NCI-H2029 (cell line): ENCODE results near the gene ADTRP.

Experiments used
- DNase-seq: peaks from one replicate; lab custom pipeline; 2025; lab: John Stamatoyannopoulos, UW

ADTRP gene, protein sequence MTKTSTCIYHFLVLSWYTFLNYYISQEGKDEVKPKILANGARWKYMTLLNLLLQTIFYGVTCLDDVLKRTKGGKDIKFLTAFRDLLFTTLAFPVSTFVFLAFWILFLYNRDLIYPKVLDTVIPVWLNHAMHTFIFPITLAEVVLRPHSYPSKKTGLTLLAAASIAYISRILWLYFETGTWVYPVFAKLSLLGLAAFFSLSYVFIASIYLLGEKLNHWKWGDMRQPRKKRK

GRCh38 chr6:11778648-11779328, at the start of gene ADTRP:
ADTRP (minus strand) TSS chr6:11778803; CDS start chr6:11778759, 44 bp downstream.
- DNase-seq: no peak

GRCh38 chr6:11826779-11827178, 48.2 kb upstream of the ADTRP start:
- DNase-seq: no peak

GRCh38 chr6:11824986-11825385, 46.4 kb upstream of the ADTRP start:
- no peak for DNase-seq

DNA sequence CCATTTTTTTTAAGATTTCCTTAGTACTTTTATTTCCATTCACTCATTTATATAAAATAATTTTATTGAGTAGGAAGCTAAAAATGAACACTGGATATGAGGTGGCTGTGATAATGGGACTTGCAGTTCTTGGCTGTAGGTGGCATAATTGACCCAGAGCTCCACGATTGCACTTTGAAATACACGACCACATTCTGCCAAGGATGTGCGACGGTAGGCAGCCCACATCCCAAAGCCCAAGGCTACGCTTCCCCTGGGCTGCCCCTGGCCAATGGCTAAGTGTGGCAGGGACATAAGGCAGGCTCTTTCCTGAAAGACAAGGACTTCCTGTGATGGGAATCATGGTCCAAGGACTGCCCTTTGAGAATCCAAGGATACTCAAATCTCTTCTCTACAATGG, 43.7 kb upstream of the ADTRP start:
- no peak for DNase-seq

GRCh38 chr6:11821781-11822180, 43.2 kb upstream of the ADTRP start:
- no peak for DNase-seq

GRCh38 chr6:11820821-11821220, 42.2 kb upstream of the ADTRP start:
- DNase-seq: no peak

DNA sequence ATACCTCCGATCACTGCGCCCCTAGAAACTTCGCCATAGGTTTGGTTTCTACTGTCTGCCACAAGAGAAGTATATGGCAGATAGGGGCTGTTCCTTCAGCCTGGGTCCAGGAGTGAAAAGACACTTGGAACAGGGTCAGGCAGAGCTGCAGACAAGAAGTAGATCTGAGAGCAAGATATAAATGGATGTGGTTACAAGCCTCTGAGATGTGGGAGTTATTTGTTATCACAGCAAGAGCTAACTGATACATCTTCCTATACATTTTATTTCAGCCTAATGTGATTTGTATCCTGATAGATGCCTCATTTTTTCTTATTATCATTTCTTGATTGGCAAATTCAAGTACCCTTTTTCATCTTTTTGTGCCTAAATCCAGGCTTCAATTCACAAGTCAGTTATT, 40.9 kb upstream of the ADTRP start:
- no peak for DNase-seq

DNA sequence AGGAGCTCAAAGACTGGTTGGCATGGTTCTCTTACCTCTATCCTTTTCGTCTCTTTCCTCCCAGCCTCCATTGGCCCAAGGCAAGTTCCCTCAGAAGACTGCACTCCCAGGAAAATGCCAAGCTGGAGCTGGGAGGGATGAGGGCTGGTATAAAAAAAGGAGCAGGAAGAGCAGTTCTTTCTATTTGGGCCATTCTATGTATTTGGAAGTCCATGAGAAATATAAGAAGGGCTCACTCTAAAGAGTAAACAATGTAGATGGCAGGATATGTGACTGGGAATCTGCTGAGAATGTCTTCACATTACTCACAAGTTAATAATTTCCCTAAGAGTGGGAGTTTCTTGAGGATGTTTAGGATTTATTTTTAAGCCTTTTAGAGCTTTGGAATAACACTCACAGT, 36.6 kb upstream of the ADTRP start:
- no peak for DNase-seq

- DNase-seq: no peak
Measured at GRCh38 chr6:11814819-11815218, 36.2 kb upstream of the ADTRP start.

DNA sequence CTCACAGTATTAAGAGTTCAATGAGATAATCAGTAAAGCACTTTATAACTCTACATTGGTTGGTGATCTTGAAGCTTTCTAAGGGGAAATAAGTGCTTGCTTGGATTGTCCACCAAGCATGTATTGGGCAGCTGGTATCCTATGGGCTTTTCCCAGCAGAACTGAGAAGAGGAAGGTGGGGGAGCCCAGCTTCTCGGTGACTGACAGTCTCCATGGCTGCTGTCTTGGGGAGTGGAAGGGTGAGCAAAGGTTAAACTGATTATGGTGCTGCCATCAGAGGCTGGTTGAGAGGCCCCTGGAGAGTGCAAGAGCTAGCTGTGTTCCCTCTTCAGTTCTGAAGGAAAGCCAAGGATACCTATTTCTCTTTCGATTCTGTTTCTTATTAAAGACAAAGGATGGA, 35.5 kb upstream of the ADTRP start:
- no peak for DNase-seq

DNA sequence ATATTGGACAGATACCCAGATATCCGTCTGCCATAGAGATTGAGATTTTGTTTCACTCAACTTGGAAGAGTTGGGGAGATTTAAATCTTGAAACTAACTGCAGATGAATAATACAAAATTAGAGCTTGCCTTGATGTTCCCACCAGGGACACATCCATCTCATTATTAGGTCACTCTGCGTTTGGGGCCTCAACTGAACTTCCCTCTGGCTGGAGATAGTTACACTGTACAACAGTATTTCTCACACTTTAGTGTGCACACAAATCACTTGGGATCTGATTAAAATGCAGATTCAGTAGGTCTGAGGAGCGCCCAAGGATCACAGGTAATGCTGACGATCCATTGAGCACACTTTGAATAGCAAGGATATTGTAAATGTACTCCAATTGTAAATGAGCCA, 35.0 kb upstream of the ADTRP start:
- DNase-seq: no peak

GRCh38 chr6:11812951-11813350, 34.3 kb upstream of the ADTRP start:
- no peak for DNase-seq

DNA sequence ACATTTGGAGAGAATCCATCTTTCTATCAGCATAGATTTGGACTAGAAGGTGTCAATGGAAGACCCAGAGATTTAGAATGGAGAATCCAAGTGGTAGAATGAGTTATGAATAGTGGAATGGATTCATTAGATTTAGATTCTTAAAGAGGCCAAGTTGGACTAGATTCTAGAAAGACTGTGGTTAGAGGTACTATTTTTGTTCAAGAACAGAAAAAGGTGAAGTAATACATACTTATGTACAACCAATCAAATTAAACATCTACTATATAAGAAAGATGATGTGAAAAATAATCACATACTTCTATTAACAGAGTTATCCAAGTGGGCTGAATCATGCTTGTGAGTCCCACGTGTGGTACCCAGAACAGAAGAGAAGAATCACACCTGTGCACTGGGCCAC, 33.8 kb upstream of the ADTRP start:
- DNase-seq: no peak

DNA sequence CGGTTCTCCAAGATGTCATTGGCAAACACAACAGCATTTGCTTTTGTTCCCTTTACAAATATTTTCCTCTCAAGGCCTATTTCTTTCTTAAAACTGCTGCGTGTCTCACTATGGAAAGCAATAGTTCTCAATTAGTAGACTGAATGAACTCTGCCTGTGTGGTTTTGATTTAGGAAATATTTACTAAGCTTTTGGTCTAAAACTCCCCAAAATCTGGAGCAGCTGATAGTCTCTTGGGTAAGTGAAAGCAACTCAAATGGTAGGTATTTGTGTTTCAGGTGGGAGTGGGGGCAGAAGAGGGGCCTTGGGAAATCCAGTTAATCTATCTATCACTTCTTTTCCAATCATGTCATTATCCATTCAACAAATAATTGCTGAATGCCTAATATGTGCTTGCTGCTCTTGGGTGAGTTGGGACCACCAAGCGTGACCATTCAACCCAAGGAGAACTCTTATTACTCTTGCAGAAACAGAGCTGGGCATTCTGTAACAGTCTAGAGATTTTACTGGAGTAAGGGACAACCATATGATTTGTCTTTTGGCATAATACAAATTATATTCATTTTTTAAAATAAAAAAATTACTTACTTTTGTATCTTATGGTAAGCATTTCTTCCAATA, 33.2 kb upstream of the ADTRP start:
- no peak for DNase-seq

- DNase-seq: no peak
Measured at GRCh38 chr6:11810854-11811643, 32.4 kb upstream of the ADTRP start.

DNA sequence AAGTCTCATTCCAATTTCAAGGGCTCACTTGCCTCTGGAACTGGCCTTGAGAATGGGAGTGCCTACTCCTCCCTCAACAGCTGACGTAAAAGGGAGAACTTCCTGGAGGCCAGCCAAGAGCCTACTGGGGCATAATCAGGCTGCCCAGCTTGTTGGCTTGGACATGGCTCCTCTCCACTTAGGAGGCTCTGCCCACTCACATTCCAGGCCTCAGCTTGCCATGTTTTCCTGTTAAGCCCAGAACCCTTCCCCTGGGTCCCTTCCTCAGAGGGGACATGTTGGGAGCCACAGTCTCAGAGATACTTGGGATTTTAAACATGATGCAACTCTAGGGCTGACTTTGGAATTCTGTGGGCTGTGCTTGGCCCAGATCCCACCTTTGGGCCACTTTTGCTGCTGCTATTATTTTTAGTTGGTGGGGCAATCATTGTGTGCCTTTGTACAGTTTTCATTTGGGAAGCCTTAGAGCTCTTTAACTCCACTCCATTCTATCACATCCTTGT, 31.5 kb upstream of the ADTRP start:
- DNase-seq: peak; percentile 93

GRCh38 chr6:11808054-11808453, 29.5 kb upstream of the ADTRP start:
- DNase-seq: no peak

DNA sequence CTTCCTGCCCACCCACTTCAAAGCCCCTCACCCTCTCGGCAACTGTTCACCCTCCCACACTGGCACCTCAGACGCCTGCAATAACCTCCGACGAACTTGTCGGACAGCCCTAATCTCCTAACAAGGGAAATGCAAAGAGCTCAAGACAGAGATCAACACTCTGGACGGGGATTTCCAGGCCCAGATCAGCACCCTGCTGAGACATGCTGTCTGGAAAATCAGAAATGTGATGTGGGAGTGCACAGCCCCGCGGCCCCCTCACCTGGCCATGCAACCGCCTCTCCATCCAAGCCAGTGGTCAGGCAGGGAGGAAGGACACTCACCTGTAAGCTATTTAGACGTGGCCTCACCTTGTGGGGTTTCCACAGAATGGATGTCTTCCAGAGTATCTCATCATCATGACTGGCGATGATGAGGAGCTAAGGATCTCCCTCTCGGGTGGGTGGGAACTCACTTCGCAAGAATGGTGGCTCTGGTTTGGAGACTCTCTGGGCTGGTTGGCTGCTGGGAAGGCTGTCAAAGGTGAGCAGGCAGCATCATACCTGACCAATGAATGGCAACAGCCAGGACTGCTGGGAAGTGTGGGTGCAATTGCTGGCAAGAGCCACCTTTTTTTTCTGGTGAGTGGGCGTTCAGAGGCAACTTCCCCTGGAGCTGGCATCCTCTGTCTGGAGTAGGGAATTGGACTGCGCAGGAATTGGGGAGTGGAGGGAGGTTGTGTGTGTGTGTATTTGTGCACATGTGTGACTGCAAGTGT, 28.1 kb upstream of the ADTRP start:
- DNase-seq: no peak

DNA sequence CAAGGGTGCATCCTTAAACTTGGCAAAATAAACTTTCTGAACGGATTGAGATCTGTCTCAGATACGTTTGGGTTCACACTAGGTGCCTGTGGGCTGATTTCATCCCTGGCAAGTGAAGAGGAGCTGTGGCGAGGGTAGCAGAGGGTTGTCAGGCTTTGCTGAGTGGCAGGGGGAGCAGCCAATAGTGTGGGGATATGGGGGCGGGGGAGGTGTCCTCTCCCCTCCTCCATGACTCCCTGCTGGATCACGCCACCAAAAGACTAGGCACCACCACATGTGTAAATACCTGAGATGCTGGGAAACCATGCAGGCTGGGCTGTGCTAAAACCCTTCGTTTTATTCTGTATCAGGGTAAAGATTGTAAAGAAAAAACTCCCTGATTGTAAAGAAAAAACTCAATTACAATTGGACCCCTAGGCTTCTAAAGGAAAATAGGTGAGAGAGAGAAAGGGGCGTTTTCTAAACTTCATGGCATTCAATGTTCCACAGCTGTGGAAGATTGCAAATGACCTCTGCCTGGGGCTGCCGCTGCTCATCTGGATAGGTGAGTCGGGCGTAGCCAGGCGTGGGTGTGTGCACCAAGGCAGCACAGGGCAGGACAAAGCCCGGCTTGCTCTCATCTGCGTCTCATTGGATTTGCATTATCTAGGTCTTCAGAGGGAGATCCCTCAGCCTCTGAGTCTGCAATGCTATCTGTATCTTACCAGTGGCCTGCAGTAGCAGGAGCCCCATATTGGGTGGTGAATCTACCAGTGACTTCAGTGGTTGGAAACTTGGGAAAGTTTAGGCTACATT, 26.9 kb upstream of the ADTRP start:
- no peak for DNase-seq

DNA sequence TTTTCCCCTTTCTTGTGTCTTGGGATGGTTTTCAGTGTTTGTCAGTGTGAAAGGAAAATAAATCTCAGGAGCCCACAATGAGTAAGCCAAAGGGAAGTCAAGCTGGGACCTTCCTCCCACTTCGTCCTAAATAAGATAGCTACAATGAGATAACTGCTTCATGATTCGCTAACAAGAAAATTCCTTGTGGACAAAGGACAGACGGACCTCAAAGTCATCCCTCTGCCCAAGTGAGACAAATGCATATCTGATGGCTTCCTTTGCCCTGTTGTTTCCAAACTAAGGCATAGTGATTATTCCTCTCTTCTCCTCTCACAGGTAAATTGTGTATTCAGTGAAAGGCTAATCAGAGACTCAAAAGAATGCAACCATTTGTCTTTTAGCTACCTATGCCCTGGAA, 26.1 kb upstream of the ADTRP start:
- DNase-seq: no peak

DNA sequence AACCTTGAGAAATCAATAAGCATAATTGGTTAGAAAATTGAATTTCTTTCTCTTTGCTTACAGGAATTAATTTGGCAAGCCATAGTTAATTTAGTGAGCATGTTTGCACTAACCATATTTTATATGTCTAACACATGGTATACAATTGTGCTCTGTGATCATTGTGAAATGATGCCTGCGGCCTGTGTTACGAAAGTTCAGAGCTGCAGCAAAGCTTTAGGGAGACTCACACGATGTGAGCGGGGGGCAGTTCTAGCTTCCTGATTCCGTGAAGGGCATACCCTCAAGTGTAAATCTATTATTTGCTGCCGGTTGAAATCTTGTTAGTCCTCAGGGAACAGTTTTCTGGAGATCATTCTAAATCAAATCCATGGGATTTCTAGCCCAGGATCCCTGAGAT, 25.5 kb upstream of the ADTRP start:
- no peak for DNase-seq
